ENCODE data around the gene ABCB8.

The ABCB8 gene

DNA sequence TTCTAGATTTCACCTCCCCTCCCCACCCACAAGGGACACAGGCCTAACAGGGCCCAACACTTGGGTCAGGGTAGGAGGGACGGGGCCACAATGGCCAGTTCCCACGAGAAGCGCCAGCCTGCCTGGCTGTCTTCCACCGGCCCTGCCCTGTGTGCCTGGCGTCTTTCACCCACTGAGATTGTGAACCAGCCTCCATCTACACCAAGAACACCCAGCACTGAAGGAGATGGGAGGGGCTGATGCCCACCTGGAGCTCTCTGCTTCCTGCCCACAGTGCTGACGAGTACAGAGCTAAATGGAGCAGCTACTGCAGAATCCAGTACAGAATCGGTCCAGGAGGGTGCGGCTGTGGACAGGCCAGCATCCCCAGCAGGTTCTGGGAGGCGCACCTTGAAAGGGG is 17.7 kb downstream of the ABCB8 start:
- TF ChIP-seq, protein P1, sequence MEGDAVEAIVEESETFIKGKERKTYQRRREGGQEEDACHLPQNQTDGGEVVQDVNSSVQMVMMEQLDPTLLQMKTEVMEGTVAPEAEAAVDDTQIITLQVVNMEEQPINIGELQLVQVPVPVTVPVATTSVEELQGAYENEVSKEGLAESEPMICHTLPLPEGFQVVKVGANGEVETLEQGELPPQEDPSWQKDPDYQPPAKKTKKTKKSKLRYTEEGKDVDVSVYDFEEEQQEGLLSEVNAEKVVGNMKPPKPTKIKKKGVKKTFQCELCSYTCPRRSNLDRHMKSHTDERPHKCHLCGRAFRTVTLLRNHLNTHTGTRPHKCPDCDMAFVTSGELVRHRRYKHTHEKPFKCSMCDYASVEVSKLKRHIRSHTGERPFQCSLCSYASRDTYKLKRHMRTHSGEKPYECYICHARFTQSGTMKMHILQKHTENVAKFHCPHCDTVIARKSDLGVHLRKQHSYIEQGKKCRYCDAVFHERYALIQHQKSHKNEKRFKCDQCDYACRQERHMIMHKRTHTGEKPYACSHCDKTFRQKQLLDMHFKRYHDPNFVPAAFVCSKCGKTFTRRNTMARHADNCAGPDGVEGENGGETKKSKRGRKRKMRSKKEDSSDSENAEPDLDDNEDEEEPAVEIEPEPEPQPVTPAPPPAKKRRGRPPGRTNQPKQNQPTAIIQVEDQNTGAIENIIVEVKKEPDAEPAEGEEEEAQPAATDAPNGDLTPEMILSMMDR (IDR thresholded peaks at IDR 0.05; ENCODE audit: borderline replicate concordance, control extremely low read depth, extremely low read depth, insufficient read depth, missing control alignments), result no peak
- in situ Hi-C loops (cut with MboI; ENCODE audit: low sequenced_read_pairs, unreplicated experiment), result no loop called here
- no peak for DNase-seq (ENCODE audit: low spot score)

DNA sequence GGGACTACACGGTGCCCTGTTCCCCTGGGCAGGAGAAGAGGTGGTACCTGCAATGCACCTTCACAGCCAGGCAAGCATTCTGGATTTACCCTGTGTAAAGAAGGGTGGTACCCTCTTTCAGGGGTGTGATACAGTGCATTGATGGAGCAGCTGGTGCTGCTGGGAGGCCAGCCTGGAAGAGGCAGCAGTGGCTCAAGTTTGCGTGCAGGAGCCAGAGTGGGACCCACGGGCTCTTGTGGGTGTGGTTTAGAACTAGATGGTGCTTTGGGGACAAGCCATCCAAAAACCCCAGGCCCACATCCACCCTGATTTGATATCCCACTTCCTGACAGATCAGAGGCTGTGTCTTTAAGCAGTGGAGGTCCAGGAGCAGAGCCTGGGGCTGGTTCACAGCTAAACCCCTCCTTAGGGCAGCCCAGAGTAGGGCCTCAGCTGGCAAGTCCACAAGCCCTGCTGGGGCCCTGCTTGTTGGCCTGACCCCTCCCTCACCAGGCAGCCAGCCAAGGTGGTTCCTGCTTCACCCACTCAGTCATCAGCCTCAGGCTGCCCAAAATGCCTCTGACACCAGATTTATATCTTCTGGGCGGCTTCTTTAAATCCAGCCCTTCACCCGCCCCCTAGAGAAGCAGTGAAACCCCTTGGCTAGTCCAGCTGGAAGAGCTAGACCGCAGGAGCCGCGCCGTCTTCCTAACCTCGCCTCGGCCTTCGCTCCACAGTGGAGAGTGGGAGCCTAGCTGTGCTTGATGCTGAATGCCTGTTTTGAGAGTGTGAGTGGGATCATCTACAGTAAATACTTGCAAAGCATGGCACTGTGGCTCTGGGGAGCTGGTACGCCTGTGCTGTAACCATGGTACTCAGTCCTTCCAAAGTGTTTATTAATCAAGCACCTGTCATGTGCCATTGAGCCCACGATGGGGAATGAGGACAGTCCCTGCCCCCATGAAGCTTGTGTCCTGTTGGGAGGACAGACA is 18.6 kb downstream of the ABCB8 start:
- in situ Hi-C loops (cut with MboI; ENCODE audit: low sequenced_read_pairs, unreplicated experiment), result no loop called here
- TF ChIP-seq, protein P1 (IDR thresholded peaks at IDR 0.05; ENCODE audit: borderline replicate concordance, control extremely low read depth, extremely low read depth, insufficient read depth, missing control alignments), result no peak
- no peak for DNase-seq (ENCODE audit: low spot score)

- TF ChIP-seq, protein P1 (IDR thresholded peaks at IDR 0.05; ENCODE audit: borderline replicate concordance, control extremely low read depth, extremely low read depth, insufficient read depth, missing control alignments), result no peak
- in situ Hi-C loops (cut with MboI; ENCODE audit: low sequenced_read_pairs, unreplicated experiment), result no loop called here
- no peak for DNase-seq (ENCODE audit: low spot score)
These were observed 19.9 kb downstream of the ABCB8 start, which contains the start of gene ASIC3 for GRCh38 chr7:151047976-151048815. Gene ASIC3, plus strand, starts transcription at chr7:151048531. Its CDS starts 355 bp downstream, at chr7:151048886.

- TF ChIP-seq, protein P1 (IDR thresholded peaks at IDR 0.05; ENCODE audit: borderline replicate concordance, control extremely low read depth, extremely low read depth, insufficient read depth, missing control alignments), result no peak
- no peak for DNase-seq (ENCODE audit: low spot score)
- in situ Hi-C loops (cut with MboI; ENCODE audit: low sequenced_read_pairs, unreplicated experiment), result no loop called here
These were observed 20.7 kb downstream of the ABCB8 start for GRCh38 chr7:151048911-151049463.

DNA sequence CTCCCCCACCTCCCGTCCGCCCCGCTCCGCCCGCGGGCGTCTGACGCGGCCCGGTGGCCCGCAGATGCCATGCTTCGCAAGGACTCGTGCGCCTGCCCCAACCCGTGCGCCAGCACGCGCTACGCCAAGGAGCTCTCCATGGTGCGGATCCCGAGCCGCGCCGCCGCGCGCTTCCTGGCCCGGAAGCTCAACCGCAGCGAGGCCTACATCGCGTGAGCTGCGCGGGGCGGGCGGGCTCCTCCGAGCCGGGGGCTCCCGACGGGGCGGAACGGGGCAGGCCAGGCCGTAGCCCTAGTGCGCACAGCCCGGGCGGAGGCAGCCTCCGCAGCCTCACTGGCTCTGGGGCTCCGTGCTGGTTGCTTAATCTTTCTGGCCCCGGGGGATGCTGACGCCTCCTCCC is 22.9 kb downstream of the ABCB8 start:
- TF ChIP-seq, protein P1 (IDR thresholded peaks at IDR 0.05; ENCODE audit: borderline replicate concordance, control extremely low read depth, extremely low read depth, insufficient read depth, missing control alignments), result no peak
- in situ Hi-C loops (cut with MboI; ENCODE audit: low sequenced_read_pairs, unreplicated experiment), result no loop called here
- DNase-seq (ENCODE audit: low spot score), result no peak

DNA sequence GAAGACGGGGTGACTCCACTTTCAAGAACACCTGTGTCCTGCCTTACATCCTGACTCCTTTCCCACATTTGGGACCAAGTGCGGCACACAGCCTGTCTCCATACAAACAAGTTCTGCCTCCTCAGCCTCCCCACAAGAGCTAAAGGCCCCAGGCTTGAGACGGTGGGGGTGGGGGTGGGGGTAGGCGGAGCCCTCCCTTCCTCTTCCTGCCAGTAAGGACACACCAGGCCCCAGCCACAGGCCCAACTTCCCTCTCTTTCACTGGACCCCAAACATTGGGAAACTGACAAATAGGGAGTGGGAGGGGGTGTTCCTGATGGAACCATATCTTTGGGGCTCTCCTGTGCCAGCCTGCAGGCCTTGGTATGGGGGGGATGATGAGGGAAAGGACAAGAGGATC is 24.8 kb downstream of the ABCB8 start:
- no peak for DNase-seq (ENCODE audit: low spot score)
- in situ Hi-C loops (cut with MboI; ENCODE audit: low sequenced_read_pairs, unreplicated experiment), result no loop called here
- TF ChIP-seq, protein P1 (IDR thresholded peaks at IDR 0.05; ENCODE audit: borderline replicate concordance, control extremely low read depth, extremely low read depth, insufficient read depth, missing control alignments), result no peak

Measured in GM13976 (cell line).